ENCODE measurements around the gene VPS25.

VPS25 gene

GRCh38 chr17:42795465-42795864, 22.2 kb downstream of the VPS25 start:
- DNase-seq (ENCODE audit: low read depth) = no peak

DNA sequence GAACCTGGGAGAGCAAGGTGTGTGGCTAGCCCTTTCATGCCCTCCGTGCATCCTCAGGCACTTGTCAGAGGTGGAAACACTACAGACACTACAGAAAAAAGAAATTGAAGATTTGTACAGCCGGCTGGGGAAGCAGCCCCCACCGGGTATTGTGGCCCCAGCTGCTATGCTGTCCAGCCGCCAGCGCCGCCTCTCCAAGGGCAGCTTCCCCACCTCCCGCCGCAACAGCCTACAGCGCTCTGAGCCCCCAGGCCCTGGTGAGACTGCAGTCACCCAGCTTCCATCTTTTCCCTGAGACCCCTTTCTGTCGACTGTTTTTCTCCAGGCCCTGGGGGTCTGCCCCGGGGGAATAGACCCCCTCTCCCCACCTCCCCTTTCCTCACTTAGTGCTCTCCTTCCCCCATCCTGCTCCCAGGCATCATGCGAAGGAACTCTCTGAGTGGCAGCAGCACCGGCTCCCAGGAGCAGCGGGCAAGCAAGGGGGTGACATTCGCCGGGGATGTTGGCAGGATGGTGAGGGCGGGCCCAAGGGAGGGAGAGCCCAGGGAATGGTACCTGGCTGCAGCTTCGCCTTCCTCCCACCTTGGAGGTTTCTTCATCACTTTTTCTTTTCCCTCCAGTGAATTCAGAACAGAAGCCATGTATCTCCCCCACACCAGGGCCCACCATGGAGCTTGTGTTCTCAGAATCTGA, 23.0 kb downstream of the VPS25 start:
- DNase-seq (ENCODE audit: low read depth) = no peak

DNA sequence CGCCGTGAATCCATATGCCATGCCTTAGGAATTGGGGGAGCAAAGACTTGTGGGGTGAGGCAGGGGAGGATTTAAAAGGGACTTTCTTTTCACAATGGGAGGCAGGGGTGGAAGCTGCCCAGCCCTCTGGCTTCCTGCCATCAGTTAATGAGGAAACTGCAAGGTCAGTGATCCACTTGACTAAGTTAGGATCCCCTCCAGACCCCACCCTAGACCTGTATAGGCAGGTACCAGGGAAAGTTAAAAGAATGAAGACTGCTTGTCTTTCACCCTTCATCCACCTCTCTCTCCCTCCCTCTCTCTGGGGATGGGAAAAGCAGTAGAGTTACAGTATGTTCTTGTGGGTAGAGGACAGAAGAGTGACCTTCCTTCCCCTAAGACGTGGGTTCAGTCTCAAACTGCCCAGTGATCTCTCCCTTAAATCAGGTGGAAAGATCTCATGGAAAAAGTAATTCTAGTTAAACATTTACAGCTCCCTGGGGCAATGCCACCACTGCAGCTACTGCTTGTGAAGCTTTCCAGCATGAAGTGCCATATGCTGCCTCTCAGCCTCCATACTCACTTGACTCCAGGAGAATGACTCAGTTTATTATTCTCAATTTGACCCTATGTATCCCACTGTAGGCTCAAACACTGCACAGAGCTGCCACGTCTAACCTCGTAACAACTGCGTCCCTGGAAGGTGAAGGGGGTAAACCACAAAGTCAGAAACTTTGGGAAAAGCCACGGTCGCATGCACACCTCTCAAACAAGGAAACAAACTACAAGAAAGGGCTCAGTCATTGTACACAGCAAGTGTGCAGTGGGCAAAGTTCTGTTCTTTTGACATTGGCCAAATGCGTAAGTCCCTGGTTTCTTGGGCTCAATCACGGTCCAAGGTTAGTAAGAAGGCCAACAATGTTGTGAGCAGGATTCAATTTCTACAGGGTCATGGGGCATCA, 24.1 kb downstream of the VPS25 start:
- no peak for DNase-seq (ENCODE audit: low read depth)

- DNase-seq (ENCODE audit: low read depth) = no peak
Measured at GRCh38 chr17:42798011-42798382, 24.7 kb downstream of the VPS25 start.

DNA sequence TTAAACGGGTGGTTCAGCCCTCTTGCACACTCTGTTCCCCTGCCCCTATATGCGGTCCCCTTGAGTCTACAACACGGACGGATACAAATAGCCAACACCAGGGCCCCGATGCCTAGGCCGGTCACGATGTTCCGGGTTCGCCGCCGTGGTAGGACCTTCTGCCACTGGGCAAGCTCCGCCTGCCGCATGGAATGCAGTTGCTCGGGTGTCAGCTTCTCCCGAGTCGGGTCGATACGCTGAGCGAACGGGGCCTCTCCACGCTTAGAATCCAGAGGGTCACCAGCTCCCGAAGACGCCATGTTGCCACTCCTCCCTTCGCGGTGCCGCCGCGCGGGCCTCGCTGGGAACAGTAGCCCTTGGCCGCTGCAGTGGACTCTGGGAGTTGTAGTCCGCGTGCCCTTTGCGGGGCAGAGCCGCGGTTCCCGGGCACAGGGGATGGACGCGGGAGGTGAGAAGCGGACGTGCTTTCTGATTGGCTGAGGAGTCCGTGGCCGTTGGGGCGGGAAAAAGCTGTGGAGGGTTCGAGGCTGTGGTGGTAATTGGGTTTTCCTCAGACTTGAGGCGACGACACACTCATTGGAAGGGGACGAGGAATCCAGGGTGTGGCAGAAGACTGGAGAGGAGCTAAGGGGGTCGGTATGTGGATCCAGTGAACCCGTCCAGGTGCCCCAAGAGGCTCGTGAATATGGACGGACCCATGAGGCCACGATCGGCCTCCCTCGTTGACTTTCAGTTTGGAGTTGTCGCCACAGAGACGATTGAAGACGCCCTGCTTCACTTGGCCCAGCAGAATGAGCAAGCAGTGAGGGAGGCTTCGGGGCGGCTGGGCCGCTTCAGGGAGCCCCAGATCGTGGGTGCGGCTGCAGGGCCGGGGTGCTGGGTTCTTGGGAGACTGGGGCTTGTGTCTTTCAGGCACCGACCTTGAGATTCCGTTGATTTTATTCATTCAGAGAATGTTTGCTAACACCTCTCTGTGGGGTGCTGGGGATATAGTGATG, 25.4 kb downstream of the VPS25 start, which contains the start of the genes CNTD1 and COA3:
Gene CNTD1 (plus strand): TSS at position 479 of the 998 bp plus-strand sequence. CDS start 207 bp downstream, at position 686.
Gene COA3 (minus strand): TSS at position 322 of the 998 bp plus-strand sequence. CDS start 23 bp downstream, at position 299.
- DNase-seq (ENCODE audit: low read depth) = peak; percentile 82

GRCh38 chr17:42803074-42803883, 30.0 kb downstream of the VPS25 start:
- no peak for DNase-seq (ENCODE audit: low read depth)

- DNase-seq (ENCODE audit: low read depth) = no peak
Measured at GRCh38 chr17:42804918-42805367, 31.7 kb downstream of the VPS25 start.

GRCh38 chr17:42806249-42806648, 33.0 kb downstream of the VPS25 start:
- DNase-seq (ENCODE audit: low read depth) = no peak

- DNase-seq (ENCODE audit: low read depth) = no peak
Measured at GRCh38 chr17:42809250-42809649, 36.0 kb downstream of the VPS25 start.

GRCh38 chr17:42814633-42815399, 41.6 kb downstream of the VPS25 start:
- DNase-seq (ENCODE audit: low read depth) = no peak

DNA sequence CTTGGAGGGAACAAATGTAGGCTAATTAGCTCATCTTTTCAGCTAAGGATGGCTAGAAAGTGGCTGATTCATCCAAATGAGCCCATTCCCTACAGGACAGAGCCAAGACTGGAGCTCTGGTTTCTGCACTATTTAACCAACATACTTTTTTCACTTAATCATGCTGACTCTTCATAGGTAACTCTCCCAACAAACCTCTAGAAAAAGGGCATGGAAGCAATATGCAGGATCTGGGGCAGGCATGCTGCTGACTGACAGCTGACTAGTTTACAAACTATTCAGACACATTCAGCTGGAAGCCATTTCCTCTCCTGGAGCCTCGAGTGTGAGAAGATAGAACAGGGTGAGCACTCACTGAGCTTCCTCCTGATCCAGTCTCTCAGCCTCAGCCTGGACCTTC, 44.6 kb downstream of the VPS25 start:
- DNase-seq (ENCODE audit: low read depth) = no peak

DNA sequence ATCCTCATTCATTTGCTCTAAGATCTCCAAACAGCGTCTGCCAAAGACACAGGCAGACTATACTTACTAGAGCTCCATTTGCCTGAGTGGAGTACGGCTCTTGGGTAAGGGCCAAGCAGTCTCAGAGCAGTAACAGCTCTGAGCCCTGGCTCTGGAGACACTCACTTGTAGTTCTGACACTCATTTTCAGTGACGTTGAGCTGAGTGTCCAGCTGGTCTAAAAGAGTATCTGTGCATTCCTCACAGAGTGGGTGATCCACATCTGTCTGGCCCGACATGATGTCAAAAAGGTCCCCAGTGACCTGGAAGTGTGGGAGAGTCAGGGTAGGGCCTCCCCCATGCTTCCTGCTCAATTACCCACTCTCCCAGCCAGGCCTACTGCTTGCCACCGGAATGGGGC, 45.1 kb downstream of the VPS25 start:
- DNase-seq (ENCODE audit: low read depth) = no peak

GRCh38 chr17:42819939-42820535, 46.8 kb downstream of the VPS25 start:
- peak; percentile 64 for DNase-seq (ENCODE audit: low read depth)

DNA sequence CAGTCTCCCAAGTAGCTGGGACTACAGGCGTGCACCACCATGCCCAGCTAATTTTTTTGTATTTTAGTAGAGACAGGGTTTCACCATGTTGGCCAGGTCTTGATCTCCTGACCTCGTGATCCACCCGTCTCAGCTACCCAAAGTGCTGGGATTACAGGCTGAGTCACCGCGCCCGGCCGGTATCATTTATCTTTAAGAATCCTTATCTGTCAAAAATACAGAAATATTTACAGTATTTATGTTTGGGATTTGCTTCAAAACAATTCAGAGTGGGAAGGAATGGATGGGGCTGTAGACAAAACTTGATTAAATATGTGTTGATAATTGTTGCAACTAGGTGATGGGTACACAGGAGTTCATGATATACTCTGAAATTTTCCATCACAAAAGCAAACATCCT, 47.9 kb downstream of the VPS25 start:
- DNase-seq (ENCODE audit: low read depth) = no peak

- DNase-seq (ENCODE audit: low read depth) = no peak
Measured at GRCh38 chr17:42827472-42827871, 54.2 kb downstream of the VPS25 start.

Data from activated T-cell treated with anti-CD3 and anti-CD28 coated beads for 48 hours (primary cell).